Liver (tissue), 9 donors: ENCODE measurements around the gene FAM20C. TPM values are rescaled to one million over a fixed set of nuclear protein-coding genes. Genes with fewer than 3 reads are reported as not detected.

ENCODE experiments used
- DNase-seq: peaks from one replicate; pipeline ENCODE4 v3.0.0-alpha.2; 2017; ENCODE audit warnings: low spot score
- H3K27ac ChIP-seq, 2 donors: one replicate each; pipeline ENCODE4 v1.7.0; 2013; ENCODE audit warnings: inconsistent platforms in 2 of 2, low read length in 2 of 2, control low read depth in 1 of 2, low read depth in 1 of 2, mild to moderate bottlenecking in 1 of 2
- H3K27me3 ChIP-seq, 4 donors: one replicate each; pipeline versions ENCODE4 v1.6.1 to v1.7.0; 2013; ENCODE audit warnings: low read length in 3 of 4, inconsistent platforms in 1 of 4, mild to moderate bottlenecking in 1 of 4, moderate library complexity in 1 of 4; ENCODE audit not compliant: control insufficient read depth in 4 of 4, insufficient read depth in 4 of 4
- H3K36me3 ChIP-seq, 4 donors: one replicate each; pipeline versions ENCODE4 v1.6.1 to v1.7.0; 2013; ENCODE audit warnings: low read length in 3 of 4, mild to moderate bottlenecking in 3 of 4, low read depth in 1 of 4, moderate library complexity in 1 of 4; ENCODE audit not compliant: control insufficient read depth in 4 of 4, insufficient read depth in 3 of 4
- H3K4me1 ChIP-seq, 4 donors: one replicate each; pipeline versions ENCODE4 v1.6.1 to v1.7.0; 2013; ENCODE audit warnings: low read length in 3 of 4, mild to moderate bottlenecking in 3 of 4, moderate library complexity in 1 of 4; ENCODE audit not compliant: control insufficient read depth in 4 of 4, insufficient read depth in 4 of 4
- H3K4me3 ChIP-seq, 3 donors: one replicate each; pipeline versions ENCODE4 v1.6.1 to v1.7.0; 2013; ENCODE audit warnings: low read length in 3 of 3, control low read depth in 1 of 3, low read depth in 1 of 3, mild to moderate bottlenecking in 1 of 3
- H3K9ac ChIP-seq, 2 donors: one replicate each; pipeline ENCODE4 v1.7.0; 2013; ENCODE audit warnings: low read length in 2 of 2, mild to moderate bottlenecking in 2 of 2, moderate library complexity in 2 of 2, control low read depth in 1 of 2, low read depth in 1 of 2
- H3K9me3 ChIP-seq, 4 donors: one replicate each; pipeline versions ENCODE4 v1.6.1 to v1.7.0; 2013; ENCODE audit warnings: low read length in 3 of 4; ENCODE audit not compliant: control insufficient read depth in 4 of 4
- EGR1 ChIP-seq, 2 donors: IDR thresholded peaks; 2 replicates each; pipeline ENCODE4 v1.6.1; 2016 to 2018; ENCODE audit warnings: antibody characterized with exemption in 2 of 2, low read depth in 2 of 2
- FOXA1 ChIP-seq: IDR thresholded peaks from 2 replicates; pipeline ENCODE4 v1.6.1; 2016; ENCODE audit warnings: antibody characterized with exemption
- FOXA2 ChIP-seq: IDR thresholded peaks from 2 replicates; pipeline ENCODE4 v1.6.1; 2016; ENCODE audit warnings: antibody characterized with exemption
- GABPA ChIP-seq, 2 donors: IDR thresholded peaks in 1 of 2; conservative IDR thresholded peaks in 1 of 2; 2 replicates each; pipeline ENCODE4 v1.6.1; 2016; ENCODE audit warnings: antibody characterized with exemption in 2 of 2, mild to moderate bottlenecking in 1 of 2, moderate library complexity in 1 of 2
- HNF4A ChIP-seq, 2 donors: conservative IDR thresholded peaks; 2 replicates each; pipeline ENCODE4 v1.6.1; 2016; ENCODE audit warnings: antibody characterized with exemption in 2 of 2, mild to moderate bottlenecking in 2 of 2
- HNF4G ChIP-seq: IDR thresholded peaks from 2 replicates; pipeline ENCODE4 v1.6.1; 2016; ENCODE audit warnings: antibody characterized with exemption
- JUND ChIP-seq, 2 donors: IDR thresholded peaks; 2 replicates each; pipeline ENCODE4 v1.6.1; 2016; ENCODE audit warnings: antibody characterized with exemption in 2 of 2
- RAD21 ChIP-seq, 2 donors: IDR thresholded peaks; 2 replicates each; pipeline ENCODE4 v1.6.1; 2016; ENCODE audit warnings: antibody characterized with exemption in 2 of 2, mild to moderate bottlenecking in 2 of 2
- RXRA ChIP-seq, 2 donors: IDR thresholded peaks; 2 replicates each; pipeline ENCODE4 v1.6.1; 2017 to 2018; ENCODE audit warnings: antibody characterized with exemption in 2 of 2, mild to moderate bottlenecking in 1 of 2
- SP1 ChIP-seq: IDR thresholded peaks from 2 replicates; pipeline ENCODE4 v1.6.1; 2018; ENCODE audit warnings: antibody characterized with exemption, mild to moderate bottlenecking
- TAF1 ChIP-seq: conservative IDR thresholded peaks from 2 replicates; pipeline ENCODE4 v1.6.1; 2016; ENCODE audit warnings: antibody characterized with exemption, mild to moderate bottlenecking
- YY1 ChIP-seq: IDR thresholded peaks from 2 replicates; pipeline ENCODE4 v1.6.1; 2016; ENCODE audit warnings: antibody characterized with exemption, mild to moderate bottlenecking
- WGBS: extraction: QIAGEN DNeasy Blood & Tissue Kit; methylation state at CpG from one replicate; pipeline ENCODE4 v1.1.7; 2013; 5-methylcytosine and 5-hydroxymethylcytosine counted together
- polyA plus RNA-seq, 2 donors: library from polyadenylated mRNA; stranded (reverse) in 1 of 2; unstranded in 1 of 2; fragments of 200-250 nt in 1 of 2; fragments of >200 nt in 1 of 2; fragmentation: Nextera tagmentation in 1 of 2; extraction: Ambion mirVana in 1 of 2; gene quantifications; one replicate each; pipeline versions ENCODE4 v1.2.1 to v1.2.3, GENCODE V29; 2013 to 2015
- total RNA-seq, 2 donors: library from RNA; depleted of rRNA; stranded (reverse); fragments of >200 nt; gene quantifications; one replicate each; pipeline ENCODE4 v1.2.3, GENCODE V29; 2014
- TF ChIP-seq, protein P1 (sequence below): IDR thresholded peaks from 2 replicates; pipeline ENCODE4 v1.6.1; 2016; ENCODE audit warnings: antibody characterized with exemption, mild to moderate bottlenecking
- TF ChIP-seq, protein P2 (sequence below): IDR thresholded peaks from 2 replicates; pipeline ENCODE4 v1.6.1; 2016; ENCODE audit warnings: antibody characterized with exemption
- TF ChIP-seq, protein P3 (sequence below): IDR thresholded peaks from 2 replicates; pipeline ENCODE4 v1.6.1; 2016; ENCODE audit warnings: antibody characterized with exemption
- TF ChIP-seq, protein P4 (sequence below): IDR thresholded peaks from 2 replicates; pipeline ENCODE4 v1.6.1; 2016; ENCODE audit warnings: antibody characterized with exemption
- TF ChIP-seq, protein P5 (sequence below): fragments of 150-350 bp; IDR thresholded peaks from 2 replicates; pipeline ENCODE4 v1.5.1; 2017; ENCODE audit warnings: improper control_type of control experiment, low read depth, low read length; ENCODE audit not compliant: missing input control
- donor health status: healthy.
- donor health status: healthy.
- donor health status: healthy.
- donor health status: healthy.
- donor health status: healthy.

The FAM20C gene
- total and polyA plus RNA-seq, 4 donors, result 13.4 to 40.4 (median 31.5) TPM

DNA sequence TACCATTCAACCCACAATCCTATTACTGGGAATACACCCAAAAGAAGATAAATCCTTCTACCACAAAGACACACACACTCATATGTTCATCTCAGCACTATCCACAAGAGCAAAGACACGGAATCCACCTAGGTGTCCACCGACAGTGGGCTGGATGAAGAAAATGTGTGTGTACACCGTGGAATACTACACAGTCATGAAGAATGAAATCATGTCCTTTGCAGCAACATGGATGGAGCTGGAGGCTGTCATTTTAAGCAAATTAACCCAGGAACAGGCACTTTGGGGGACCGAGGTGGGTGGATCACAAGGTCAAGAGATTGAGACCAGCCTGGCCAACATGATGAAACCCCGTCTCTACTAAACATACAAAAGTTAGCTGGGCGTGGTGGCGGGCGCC lies 89.3 kb downstream of the FAM20C start:
- 95% methylated on average over 8 of the region's 8 CpGs for WGBS
- H3K36me3 ChIP-seq, result no peaks in the 10 kb centered on the region
- no peak overlapping the region for H3K27ac ChIP-seq
- H3K9ac ChIP-seq, result no peak overlapping the region
- H3K4me3 ChIP-seq, result no peak overlapping the region
- H3K9me3 ChIP-seq, result no peaks in the 10 kb centered on the region
- H3K27me3 ChIP-seq, result peaks cover 0 to 2% (median 0%) of the 10 kb centered on the region in 4 donors
- TF ChIP-seq TAF1 (no peak), RXRA (IDR thresholded peaks at IDR 0.05) (no peak), HNF4A (conservative IDR thresholded peaks at IDR 0.05) (no peak), GABPA (IDR thresholded peaks at IDR 0.05 in 1 of 2, conservative IDR thresholded peaks at IDR 0.05 in 1 of 2) (no peak), YY1 (no peak), JUND (IDR thresholded peaks at IDR 0.05) (no peak), SP1 (no peak), RAD21 (IDR thresholded peaks at IDR 0.05) (no peak)
- TF ChIP-seq, protein P1, sequence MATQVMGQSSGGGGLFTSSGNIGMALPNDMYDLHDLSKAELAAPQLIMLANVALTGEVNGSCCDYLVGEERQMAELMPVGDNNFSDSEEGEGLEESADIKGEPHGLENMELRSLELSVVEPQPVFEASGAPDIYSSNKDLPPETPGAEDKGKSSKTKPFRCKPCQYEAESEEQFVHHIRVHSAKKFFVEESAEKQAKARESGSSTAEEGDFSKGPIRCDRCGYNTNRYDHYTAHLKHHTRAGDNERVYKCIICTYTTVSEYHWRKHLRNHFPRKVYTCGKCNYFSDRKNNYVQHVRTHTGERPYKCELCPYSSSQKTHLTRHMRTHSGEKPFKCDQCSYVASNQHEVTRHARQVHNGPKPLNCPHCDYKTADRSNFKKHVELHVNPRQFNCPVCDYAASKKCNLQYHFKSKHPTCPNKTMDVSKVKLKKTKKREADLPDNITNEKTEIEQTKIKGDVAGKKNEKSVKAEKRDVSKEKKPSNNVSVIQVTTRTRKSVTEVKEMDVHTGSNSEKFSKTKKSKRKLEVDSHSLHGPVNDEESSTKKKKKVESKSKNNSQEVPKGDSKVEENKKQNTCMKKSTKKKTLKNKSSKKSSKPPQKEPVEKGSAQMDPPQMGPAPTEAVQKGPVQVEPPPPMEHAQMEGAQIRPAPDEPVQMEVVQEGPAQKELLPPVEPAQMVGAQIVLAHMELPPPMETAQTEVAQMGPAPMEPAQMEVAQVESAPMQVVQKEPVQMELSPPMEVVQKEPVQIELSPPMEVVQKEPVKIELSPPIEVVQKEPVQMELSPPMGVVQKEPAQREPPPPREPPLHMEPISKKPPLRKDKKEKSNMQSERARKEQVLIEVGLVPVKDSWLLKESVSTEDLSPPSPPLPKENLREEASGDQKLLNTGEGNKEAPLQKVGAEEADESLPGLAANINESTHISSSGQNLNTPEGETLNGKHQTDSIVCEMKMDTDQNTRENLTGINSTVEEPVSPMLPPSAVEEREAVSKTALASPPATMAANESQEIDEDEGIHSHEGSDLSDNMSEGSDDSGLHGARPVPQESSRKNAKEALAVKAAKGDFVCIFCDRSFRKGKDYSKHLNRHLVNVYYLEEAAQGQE, result no peak
- TF ChIP-seq, protein P2, sequence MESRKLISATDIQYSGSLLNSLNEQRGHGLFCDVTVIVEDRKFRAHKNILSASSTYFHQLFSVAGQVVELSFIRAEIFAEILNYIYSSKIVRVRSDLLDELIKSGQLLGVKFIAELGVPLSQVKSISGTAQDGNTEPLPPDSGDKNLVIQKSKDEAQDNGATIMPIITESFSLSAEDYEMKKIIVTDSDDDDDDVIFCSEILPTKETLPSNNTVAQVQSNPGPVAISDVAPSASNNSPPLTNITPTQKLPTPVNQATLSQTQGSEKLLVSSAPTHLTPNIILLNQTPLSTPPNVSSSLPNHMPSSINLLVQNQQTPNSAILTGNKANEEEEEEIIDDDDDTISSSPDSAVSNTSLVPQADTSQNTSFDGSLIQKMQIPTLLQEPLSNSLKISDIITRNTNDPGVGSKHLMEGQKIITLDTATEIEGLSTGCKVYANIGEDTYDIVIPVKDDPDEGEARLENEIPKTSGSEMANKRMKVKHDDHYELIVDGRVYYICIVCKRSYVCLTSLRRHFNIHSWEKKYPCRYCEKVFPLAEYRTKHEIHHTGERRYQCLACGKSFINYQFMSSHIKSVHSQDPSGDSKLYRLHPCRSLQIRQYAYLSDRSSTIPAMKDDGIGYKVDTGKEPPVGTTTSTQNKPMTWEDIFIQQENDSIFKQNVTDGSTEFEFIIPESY, result no peak
- TF ChIP-seq, protein P3, sequence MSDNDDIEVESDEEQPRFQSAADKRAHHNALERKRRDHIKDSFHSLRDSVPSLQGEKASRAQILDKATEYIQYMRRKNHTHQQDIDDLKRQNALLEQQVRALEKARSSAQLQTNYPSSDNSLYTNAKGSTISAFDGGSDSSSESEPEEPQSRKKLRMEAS, result no peak
- TF ChIP-seq, protein P4, sequence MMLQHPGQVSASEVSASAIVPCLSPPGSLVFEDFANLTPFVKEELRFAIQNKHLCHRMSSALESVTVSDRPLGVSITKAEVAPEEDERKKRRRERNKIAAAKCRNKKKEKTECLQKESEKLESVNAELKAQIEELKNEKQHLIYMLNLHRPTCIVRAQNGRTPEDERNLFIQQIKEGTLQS, result no peak
- DNase-seq, result no peak
- H3K4me1 ChIP-seq, result no peaks in the 10 kb centered on the region

DNA sequence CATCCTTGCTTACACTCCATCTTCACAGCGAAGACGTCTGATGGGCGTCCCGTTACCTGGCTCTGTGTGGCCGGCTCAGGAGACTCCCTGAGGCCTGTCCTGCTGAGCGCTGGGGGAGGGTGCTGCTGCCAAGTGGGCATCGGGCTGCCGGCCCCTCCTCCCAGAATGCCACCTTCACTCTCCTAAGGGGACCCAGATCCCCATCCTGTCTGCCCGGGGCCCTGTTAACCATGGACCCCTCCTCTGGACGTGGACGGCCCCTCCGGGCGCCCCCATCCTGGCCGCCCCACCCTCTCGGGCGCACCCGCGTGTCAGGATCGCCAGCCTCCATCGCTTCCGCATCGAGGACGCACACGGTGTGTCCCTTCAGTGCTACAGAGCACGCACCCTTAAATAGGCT lies 90.2 kb downstream of the FAM20C start:
- TF ChIP-seq HNF4G (no peak), FOXA2 (no peak), TAF1 (no peak), RXRA (IDR thresholded peaks at IDR 0.05) (no peak), SP1 (no peak), FOXA1 (no peak), YY1 (no peak), HNF4A (conservative IDR thresholded peaks at IDR 0.05) (no peak), EGR1 (IDR thresholded peaks at IDR 0.05; ENCODE audit: low read depth in 2 of 2) (no peak)
- TF ChIP-seq, protein P5, sequence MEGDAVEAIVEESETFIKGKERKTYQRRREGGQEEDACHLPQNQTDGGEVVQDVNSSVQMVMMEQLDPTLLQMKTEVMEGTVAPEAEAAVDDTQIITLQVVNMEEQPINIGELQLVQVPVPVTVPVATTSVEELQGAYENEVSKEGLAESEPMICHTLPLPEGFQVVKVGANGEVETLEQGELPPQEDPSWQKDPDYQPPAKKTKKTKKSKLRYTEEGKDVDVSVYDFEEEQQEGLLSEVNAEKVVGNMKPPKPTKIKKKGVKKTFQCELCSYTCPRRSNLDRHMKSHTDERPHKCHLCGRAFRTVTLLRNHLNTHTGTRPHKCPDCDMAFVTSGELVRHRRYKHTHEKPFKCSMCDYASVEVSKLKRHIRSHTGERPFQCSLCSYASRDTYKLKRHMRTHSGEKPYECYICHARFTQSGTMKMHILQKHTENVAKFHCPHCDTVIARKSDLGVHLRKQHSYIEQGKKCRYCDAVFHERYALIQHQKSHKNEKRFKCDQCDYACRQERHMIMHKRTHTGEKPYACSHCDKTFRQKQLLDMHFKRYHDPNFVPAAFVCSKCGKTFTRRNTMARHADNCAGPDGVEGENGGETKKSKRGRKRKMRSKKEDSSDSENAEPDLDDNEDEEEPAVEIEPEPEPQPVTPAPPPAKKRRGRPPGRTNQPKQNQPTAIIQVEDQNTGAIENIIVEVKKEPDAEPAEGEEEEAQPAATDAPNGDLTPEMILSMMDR, result no peak
- TF ChIP-seq, protein P4, result no peak
- TF ChIP-seq, protein P3, result no peak

More for the DNA sequence above, 90.2 kb downstream of the FAM20C start:
- no peak for DNase-seq
- Histone ChIP-seq H3K9ac (no peak overlapping the region), H3K27me3 (peaks cover 0 to 2% (median 0%) of the 10 kb centered on the region in 4 donors), H3K27ac (no peak overlapping the region), H3K4me3 (no peak overlapping the region), H3K4me1 (no peaks in the 10 kb centered on the region), H3K9me3 (no peaks in the 10 kb centered on the region), H3K36me3 (no peaks in the 10 kb centered on the region)
- WGBS, result 95% methylated on average over 25 of the region's 25 CpGs
